Stimulated activated naive CD8-positive, alpha-beta T cell treated with anti-CD3 and anti-CD28 coated beads, Interleukin-15, Interleukin-2, amounts not matched to agents 100 ng/mL and 50 ng/mL, for 24 hours (primary cell): ENCODE measurements around the gene IFIT1.
"Not testable (repeated sequence)": the region's sequence is repeated elsewhere in the genome, so short reads cannot be mapped to it uniquely, and the experiment has no call there.

ENCODE experiments used
- H3K27ac Mint-ChIP-seq: one replicate; pipeline ENCODE4 v1.8.0; 2021; ENCODE audit warnings: mild to moderate bottlenecking, mixed read lengths
- H3K27me3 Mint-ChIP-seq: one replicate; pipeline ENCODE4 v1.8.0; 2021; ENCODE audit warnings: mixed read lengths
- H3K36me3 Mint-ChIP-seq: one replicate; pipeline ENCODE4 v1.8.0; 2021; ENCODE audit warnings: low read depth, mixed read lengths
- H3K4me1 Mint-ChIP-seq: one replicate; pipeline ENCODE4 v1.8.0; 2021; ENCODE audit warnings: low read depth, mixed read lengths
- H3K4me3 Mint-ChIP-seq: one replicate; pipeline ENCODE4 v1.8.0; 2021; ENCODE audit warnings: mild to moderate bottlenecking, mixed read lengths
- H3K9me3 Mint-ChIP-seq: one replicate; pipeline ENCODE4 v1.8.0; 2021; ENCODE audit warnings: mixed read lengths

The IFIT1 gene, protein sequence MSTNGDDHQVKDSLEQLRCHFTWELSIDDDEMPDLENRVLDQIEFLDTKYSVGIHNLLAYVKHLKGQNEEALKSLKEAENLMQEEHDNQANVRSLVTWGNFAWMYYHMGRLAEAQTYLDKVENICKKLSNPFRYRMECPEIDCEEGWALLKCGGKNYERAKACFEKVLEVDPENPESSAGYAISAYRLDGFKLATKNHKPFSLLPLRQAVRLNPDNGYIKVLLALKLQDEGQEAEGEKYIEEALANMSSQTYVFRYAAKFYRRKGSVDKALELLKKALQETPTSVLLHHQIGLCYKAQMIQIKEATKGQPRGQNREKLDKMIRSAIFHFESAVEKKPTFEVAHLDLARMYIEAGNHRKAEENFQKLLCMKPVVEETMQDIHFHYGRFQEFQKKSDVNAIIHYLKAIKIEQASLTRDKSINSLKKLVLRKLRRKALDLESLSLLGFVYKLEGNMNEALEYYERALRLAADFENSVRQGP

DNA sequence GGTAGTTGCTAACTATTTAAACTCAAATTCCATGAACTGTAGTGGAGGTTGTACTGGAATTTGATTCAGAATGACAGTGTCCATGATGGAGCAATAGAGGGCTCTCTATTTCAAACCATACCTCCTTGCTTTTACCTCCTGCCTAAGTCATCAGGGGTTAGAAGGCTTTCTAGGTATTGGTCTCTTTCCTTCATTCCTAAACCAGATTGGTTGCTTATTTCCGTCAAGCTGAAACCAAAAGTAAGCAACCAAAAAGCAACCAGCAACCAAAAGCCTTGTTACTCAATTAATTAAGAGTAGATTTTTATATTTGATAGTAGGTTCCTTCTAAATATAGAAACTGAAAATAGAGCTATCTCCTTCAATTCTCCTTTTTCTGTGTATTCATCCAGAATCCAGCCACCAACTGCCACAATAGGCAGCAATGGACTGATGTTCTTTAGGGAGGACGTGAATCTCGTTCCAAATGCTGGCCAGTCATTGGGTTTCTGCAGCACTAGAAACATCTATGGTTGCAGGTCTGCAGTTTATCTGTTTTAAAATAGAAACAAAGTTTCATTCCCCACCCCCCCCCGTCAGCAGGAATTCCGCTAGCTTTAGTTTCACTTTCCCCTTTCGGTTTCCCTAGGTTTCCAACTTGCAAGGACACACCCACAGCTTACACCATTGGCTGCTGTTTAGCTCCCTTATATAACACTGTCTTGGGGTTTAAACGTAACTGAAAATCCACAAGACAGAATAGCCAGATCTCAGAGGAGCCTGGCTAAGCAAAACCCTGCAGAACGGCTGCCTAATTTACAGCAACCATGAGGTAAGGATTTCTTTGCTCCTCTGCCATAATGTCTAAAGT is at the start of gene IFIT1:
Gene IFIT1 (plus strand): TSS at position 717 of the 850 bp plus-strand sequence. CDS start 90 bp downstream, at position 807.
- H3K9me3 Mint-ChIP-seq: no peaks in the 10 kb centered on the region
- peak within 1 kb of the TSS; percentile 84 for H3K4me3 Mint-ChIP-seq
- H3K27me3 Mint-ChIP-seq: no peaks in the 10 kb centered on the region
- peak within 1 kb of the TSS; percentile 67 for H3K27ac Mint-ChIP-seq
- H3K4me1 Mint-ChIP-seq: peaks cover 44% of the 10 kb centered on the region
- H3K36me3 Mint-ChIP-seq: peaks cover 3% of the 10 kb centered on the region

DNA sequence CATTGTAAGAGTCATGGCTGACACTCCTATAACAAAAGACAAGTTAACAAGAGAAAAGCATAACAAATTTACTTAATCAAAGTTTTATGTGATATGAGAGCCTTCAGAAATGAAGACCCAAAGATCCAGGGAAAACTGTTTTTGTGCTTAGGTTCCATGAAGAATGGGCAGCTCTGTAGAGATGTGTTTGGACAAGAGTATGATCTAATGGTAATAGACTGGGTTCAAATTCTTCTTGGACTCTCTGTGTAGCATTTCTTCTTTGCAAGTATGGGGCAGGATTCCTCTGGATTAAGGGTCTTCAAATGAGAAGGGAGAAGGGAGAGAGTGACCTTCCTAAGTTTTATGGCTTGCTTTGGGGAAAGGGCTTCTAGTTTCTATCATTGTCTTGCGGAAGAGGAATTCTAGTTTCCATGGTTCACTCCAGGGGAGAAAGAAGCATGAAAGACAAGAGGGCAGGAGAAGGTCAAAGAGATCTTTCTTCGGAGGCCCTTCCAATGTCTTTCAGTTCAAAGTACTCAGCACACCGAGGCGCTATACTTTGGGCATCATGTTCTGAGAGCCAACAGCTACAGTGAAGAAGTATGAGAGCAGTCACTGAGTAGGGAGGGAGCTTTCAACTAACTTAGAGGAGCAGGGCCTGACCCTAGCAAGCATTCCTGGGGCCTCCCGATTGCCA is 49.2 kb upstream of the IFIT1 start:
- peaks cover 9% of the 10 kb centered on the region for H3K4me1 Mint-ChIP-seq
- H3K9me3 Mint-ChIP-seq: no peaks in the 10 kb centered on the region
- H3K4me3 Mint-ChIP-seq: no peak overlapping the region
- peaks cover 14% of the 10 kb centered on the region for H3K36me3 Mint-ChIP-seq
- peaks cover 10% of the 10 kb centered on the region for H3K27me3 Mint-ChIP-seq
- H3K27ac Mint-ChIP-seq: no peak overlapping the region

DNA sequence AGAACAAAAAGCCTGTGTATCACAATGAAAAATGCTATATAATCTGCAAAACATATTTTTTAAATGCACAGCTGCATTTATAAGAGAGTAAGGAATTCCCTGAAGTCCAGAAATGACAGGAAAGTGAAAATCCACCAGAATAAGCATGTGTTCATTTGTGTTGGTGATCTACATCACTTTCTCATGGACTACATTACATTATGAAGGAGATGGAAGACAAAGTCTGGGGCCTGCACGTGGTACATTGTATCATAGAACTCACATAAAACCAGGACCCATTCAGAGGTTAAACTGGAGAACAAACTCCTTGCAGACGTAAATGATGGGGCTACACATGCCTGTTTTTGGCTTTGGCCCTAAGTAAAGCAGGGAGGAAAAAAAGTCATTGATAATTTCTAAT is 48.3 kb upstream of the IFIT1 start:
- Mint-ChIP-seq H3K27ac (no peak overlapping the region), H3K4me3 (no peak overlapping the region), H3K36me3 (peaks cover 5% of the 10 kb centered on the region), H3K27me3 (peaks cover 10% of the 10 kb centered on the region), H3K4me1 (peaks cover 15% of the 10 kb centered on the region), H3K9me3 (no peaks in the 10 kb centered on the region)

DNA sequence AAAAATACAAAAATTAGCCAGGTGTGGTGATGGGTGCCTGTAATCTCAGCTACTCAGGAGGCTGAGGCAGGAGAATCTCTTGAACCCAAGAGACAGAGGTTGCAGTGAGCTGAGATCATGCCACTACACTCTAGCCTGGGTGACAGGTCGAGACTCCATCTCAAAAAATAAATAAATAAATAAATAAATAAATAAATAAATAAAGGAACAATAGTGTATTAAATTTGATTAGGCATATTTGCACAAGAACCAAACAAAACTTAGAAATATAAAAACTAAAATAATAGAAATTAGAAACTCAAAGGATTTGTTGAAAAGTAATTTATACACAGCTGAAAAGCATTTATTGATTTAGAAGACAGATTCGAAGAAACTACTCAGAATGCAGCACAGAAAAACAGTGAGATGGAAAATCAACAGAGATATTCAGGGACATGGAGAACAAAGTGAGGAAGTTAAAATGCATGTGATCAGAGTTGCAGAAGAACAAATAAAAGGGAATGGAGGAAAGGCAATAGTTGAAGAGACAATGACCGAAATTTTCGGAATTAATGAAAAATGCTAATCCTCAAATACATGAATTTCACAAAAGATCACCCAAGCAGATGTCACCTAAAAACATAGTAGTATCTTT is 46.9 kb upstream of the IFIT1 start:
- no peak overlapping the region for H3K27ac Mint-ChIP-seq

DNA sequence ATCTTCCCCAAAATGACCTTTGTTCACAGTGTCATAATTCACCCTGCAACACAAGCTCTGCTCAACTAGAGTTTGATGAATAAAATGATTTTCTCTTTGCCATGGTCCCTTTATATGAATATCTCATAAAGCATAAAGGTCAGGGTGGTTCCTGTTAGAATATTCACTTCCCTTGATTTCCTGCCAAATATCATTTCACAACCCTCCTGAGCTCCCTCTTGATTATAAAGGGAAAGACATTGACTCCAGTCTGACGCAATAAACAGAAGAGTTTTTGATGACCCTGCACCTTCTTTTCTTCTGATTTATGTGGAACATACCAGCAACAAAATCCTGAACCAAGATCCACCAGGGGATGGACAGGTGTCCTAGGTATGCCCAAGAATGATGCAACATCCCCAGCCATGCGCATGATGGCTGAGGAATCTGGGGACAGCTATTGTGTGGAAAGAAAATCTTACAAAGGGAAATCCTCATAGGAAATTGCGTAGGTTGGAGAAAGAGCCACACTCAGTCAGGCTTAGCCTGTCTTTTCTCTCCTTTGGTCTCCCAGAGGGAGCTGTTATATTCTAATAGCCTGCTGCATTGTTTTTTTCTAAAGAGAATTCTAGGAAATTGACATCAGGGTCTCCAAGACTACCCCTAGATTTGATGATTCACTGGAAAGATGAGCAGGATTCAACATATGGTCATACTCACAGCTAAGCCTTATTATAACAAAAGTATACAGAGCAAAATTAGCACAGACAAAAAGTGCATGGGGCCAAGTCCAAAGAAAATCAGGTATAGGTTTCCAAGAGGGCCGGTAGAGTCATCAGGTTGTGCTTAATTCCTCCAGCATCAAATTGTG is 45.8 kb upstream of the IFIT1 start:
- H3K36me3 Mint-ChIP-seq: no peaks in the 10 kb centered on the region
- no peaks in the 10 kb centered on the region for H3K9me3 Mint-ChIP-seq
- H3K27ac Mint-ChIP-seq: no peak overlapping the region
- peaks cover 13% of the 10 kb centered on the region for H3K27me3 Mint-ChIP-seq
- no peak overlapping the region for H3K4me3 Mint-ChIP-seq
- peaks cover 27% of the 10 kb centered on the region for H3K4me1 Mint-ChIP-seq

More for the DNA sequence above, 46.9 kb upstream of the IFIT1 start:
- H3K27me3 Mint-ChIP-seq: peaks cover 13% of the 10 kb centered on the region
- H3K4me1 Mint-ChIP-seq: peaks cover 16% of the 10 kb centered on the region
- no peak overlapping the region for H3K4me3 Mint-ChIP-seq
- H3K36me3 Mint-ChIP-seq: no peaks in the 10 kb centered on the region
- no peaks in the 10 kb centered on the region for H3K9me3 Mint-ChIP-seq

DNA sequence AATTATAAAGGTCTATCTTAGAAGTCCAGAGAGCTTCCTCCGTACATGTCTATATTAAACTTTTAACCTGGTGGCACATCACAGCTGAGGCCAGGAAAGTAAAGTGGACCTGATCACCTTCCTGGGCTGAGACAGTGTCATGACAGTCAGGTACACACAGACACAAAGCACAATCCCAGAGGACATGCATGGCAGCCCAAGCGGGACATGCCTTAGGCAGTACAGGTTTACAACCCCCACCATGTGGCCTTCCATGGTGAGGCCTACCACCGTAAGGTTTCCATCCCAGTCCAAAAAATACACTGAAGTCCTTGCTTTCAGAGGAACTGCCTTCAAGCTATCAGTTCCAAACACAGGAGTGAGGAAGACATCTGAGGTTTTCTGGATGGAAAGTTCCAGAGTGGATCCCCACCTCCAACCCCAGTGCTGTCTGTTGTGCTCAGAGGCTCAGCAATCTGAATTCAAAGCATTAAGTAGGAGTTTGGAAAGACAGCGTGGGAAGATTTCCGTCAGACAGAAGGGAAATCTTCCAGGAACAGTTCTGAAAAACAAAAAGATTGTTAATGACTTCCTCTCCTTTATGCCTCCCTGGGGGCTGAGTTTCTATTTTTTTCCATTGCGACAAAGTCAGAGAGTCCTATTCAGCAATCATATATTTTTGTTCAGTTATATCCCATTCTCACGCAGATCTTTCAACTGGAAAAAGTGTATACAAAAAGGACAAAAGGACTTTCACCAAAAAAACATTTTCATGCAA is 44.5 kb upstream of the IFIT1 start:
- H3K27me3 Mint-ChIP-seq: peaks cover 10% of the 10 kb centered on the region
- H3K9me3 Mint-ChIP-seq: no peaks in the 10 kb centered on the region
- H3K4me1 Mint-ChIP-seq: peaks cover 35% of the 10 kb centered on the region
- no peak overlapping the region for H3K4me3 Mint-ChIP-seq
- H3K36me3 Mint-ChIP-seq: no peaks in the 10 kb centered on the region
- H3K27ac Mint-ChIP-seq: no peak overlapping the region

DNA sequence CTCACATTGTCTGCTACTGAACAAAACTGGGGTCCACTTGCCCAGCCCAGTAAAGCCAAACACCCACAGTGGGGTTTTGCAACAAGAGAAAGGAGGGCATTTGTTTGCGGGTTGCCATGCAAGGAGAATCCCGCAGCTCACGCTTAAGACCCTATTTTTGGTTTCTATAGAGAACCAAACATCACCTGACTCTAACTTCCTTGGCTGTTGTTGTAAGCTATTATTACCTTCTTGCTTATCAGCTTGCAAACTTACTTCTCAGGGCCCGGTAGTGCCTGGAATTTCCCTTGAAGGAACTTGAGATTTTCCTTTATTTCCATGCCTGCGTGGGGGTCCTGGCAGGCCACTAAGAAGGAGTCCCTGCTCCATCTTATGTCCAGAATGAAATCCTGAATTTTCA is 43.9 kb upstream of the IFIT1 start:
- H3K27ac Mint-ChIP-seq: no peak overlapping the region
- H3K9me3 Mint-ChIP-seq: no peaks in the 10 kb centered on the region
- H3K4me3 Mint-ChIP-seq: no peak overlapping the region
- H3K36me3 Mint-ChIP-seq: no peaks in the 10 kb centered on the region
- H3K27me3 Mint-ChIP-seq: peaks cover 4% of the 10 kb centered on the region
- H3K4me1 Mint-ChIP-seq: peaks cover 35% of the 10 kb centered on the region

DNA sequence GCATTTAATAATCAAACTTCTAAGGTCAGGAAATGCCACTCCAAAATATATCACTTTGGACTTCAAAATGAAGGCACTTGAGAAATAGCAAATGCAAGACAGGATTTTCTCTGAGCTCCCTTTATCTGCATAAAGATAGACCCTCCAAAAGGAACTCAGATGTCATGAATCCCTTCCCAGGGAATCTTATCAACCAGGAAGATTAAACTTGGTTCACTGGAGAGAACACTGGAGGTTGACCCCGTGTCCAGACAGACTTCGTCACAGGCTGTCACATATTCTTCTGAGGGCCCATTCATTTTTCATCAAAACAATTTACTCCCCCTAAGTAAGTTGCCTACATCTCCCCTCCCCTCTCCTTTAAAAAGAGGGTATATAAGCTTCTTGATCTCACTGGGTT is 43.4 kb upstream of the IFIT1 start:
- Mint-ChIP-seq H3K9me3 (no peaks in the 10 kb centered on the region), H3K36me3 (no peaks in the 10 kb centered on the region), H3K27ac (no peak overlapping the region), H3K4me3 (no peak overlapping the region), H3K4me1 (peaks cover 35% of the 10 kb centered on the region), H3K27me3 (peaks cover 6% of the 10 kb centered on the region)

DNA sequence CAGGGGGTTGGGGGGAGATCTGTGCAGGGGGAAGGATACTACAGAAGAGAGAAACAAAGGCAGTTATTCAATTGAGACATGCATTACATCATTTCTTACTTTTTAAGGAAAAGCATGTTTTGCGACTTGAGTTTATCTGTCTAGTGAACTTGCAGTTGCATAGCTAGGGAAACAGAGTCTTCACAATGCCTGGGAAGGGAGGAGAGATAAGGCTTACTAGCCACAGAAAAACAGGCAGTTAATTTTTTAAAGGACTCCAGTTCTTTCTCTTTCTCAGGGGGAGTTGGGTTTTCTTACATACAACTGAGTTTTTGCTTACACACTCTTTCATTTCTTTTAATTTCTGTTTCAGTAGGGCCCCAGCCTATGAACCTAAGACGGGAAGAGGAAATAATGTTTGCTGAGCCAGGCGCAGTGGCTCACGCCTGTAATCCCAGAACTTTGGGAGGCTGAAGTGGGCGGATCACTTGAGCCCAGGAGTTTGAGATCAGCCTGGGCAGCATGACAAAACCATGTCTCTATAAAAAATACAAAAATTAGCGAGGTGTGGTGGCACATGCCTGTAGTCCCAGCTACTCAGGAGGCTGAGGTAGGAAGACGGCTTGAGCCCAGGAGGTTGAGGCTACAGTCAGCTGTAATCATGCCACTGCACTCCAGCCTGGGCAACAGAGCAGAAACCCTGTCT is 41.6 kb upstream of the IFIT1 start:
- H3K9me3 Mint-ChIP-seq, H3K4me3 Mint-ChIP-seq, H3K27me3 Mint-ChIP-seq, H3K36me3 Mint-ChIP-seq, H3K27ac Mint-ChIP-seq: not testable (repeated sequence)
- H3K4me1 Mint-ChIP-seq: peaks cover 35% of the 10 kb centered on the region

DNA sequence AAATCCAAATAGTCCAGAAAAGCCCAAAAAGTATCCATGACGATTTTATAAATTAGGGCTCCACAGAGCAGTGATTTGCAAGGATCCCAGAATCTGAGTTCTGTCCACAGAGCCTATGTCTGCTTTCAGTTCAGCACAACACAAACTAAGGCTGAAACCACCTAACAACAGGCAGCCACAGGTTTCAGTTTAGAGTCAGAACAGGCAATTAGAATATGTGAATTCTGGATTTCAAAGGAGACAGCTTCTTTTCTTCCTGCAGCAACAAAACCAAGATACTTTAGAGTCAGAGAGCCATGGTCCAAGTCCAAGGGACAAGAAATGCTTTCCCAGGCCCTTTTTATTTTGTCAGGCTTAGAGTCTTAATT is 41.0 kb upstream of the IFIT1 start:
- Mint-ChIP-seq H3K27ac (no peak overlapping the region), H3K4me3 (no peak overlapping the region)

DNA sequence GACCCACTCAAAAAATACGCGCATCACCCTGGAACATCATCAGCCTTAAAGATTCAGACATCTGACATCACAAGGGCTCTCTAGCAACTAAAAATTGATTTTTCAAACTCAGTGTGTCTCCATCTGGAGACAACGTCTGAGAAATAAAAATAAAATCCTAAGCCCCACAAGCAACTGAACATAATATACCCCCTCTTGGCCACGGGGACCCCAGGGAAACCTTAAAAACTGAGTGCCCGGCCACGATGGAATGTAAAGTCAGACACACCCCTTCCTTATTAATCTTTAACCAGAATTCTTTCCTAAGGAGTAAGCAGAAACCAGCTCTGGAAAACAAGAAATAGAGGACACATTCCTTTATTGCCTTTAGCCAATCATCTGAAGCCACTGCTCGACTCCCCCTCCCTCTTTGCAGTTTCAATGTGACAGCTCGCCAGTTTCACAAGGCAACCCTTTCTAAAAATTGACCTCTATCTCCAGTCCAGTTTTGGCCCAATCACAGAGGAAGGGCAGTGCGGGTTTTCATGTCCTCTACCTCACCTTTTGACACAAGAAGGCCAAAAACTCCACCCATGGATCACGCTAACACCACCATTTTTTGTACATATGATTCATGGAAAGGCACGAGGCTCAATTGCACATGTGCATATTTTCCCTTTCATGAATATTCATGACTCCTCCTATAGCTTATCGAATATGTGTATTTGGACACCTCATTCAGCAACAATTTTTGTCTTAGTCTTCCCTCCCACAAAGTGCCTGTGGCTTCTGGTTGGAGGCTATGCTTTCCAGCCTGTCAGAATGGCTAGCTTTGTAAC is 40.4 kb upstream of the IFIT1 start:
- Mint-ChIP-seq H3K4me3 (no peak overlapping the region), H3K36me3 (no peaks in the 10 kb centered on the region), H3K9me3 (no peaks in the 10 kb centered on the region), H3K4me1 (peaks cover 33% of the 10 kb centered on the region), H3K27me3 (peaks cover 6% of the 10 kb centered on the region), H3K27ac (peak overlapping the region; percentile 13)

More for the DNA sequence above, 41.0 kb upstream of the IFIT1 start:
- Mint-ChIP-seq H3K4me1 (peaks cover 35% of the 10 kb centered on the region), H3K27me3 (peaks cover 6% of the 10 kb centered on the region), H3K36me3 (no peaks in the 10 kb centered on the region), H3K9me3 (no peaks in the 10 kb centered on the region)

DNA sequence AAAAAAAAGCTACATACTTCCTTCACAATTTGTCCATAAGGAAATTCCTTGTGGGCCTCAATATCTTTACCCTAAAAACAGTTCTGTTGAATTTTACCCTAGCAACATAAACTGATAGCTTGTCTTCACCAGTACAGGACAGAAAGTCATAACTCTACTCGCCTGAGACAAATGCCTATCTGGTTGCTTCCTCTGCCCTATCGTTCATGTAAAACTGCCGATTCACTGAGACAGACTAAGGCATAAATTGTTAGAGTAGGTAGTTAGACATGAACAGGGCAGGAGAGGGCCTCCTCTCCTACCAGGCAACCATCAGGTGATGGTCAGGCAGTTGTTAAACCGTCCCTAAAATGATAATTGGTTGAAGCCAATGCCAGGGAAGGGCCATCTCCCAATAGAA is 39.6 kb upstream of the IFIT1 start:
- H3K4me1 Mint-ChIP-seq: peaks cover 30% of the 10 kb centered on the region
- peaks cover 6% of the 10 kb centered on the region for H3K27me3 Mint-ChIP-seq
- no peak overlapping the region for H3K4me3 Mint-ChIP-seq

More for the DNA sequence above, 39.6 kb upstream of the IFIT1 start:
- Mint-ChIP-seq H3K9me3 (no peaks in the 10 kb centered on the region), H3K36me3 (no peaks in the 10 kb centered on the region), H3K27ac (no peak overlapping the region)
